GM21529 (cell line): ENCODE results near the gene ZNF438.

Experiments used
- ATAC-seq: cut with Tn5 transposase; IDR thresholded peaks from one replicate; pipeline ENCODE4 v1.9.1; 2021; ENCODE audit not compliant: unreplicated experiment

Gene ZNF438

DNA sequence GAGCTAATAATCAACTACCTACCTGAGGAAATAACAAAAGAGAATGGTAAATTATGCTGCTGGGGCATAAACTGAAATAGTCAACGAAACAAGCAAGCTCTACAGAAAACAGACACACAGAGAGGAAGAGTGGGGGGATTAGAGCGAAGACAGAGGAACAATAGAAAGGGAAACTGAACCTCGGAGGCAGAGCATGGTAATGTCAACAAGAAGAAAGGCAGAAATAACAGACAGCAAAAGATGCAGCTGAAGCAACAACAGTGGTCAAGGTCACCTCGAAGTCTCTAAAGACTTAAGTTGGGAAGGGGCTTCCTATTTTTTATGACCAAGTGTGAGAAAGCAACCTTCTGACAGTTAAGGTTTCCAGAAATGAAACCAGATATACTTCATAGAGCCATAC is 177.0 kb downstream of the ZNF438 start:
- ATAC-seq = no peak

GRCh38 chr10:30853066-30853465 is 178.6 kb downstream of the ZNF438 start:
- no peak for ATAC-seq

GRCh38 chr10:30850776-30851175 is 180.9 kb downstream of the ZNF438 start:
- no peak for ATAC-seq

DNA sequence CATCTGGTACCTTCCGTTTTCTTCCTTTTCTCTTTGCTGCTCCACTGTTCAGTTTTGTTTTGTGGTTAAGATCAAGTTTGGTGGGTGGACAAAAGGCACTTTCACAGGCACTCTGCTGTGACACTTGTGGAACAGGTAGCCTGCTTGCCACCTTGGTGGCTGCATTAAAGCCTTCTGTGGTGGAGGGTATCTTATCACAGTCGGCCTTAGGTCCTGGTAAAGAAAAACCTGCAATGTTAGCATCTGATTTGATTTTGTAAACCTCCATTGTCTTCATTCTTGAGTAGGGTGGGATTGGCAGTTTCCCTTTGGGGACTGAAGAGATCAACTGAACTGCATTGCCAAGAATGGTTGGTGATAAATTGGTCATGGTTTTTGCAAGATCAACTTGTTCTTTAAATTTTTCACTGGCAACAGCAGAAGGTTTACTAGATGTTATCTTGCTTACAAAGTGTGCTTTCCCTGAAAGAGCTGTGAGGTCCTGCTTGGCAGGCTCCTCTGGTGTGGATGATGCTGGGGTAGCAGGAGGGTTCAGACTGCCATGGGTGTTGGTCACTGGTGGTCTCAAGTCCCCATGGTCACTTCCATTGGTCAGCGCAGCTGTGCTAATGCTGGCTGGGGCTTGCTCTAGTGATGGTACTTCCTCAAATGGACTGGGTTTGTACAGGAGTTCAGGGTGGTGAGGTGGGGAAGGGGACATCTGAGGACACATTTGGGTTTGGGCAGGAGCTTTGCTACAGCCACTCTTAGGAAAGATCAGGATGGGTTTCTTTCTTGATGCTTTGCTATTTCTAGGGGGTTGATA is 182.2 kb downstream of the ZNF438 start:
- ATAC-seq = no peak

DNA sequence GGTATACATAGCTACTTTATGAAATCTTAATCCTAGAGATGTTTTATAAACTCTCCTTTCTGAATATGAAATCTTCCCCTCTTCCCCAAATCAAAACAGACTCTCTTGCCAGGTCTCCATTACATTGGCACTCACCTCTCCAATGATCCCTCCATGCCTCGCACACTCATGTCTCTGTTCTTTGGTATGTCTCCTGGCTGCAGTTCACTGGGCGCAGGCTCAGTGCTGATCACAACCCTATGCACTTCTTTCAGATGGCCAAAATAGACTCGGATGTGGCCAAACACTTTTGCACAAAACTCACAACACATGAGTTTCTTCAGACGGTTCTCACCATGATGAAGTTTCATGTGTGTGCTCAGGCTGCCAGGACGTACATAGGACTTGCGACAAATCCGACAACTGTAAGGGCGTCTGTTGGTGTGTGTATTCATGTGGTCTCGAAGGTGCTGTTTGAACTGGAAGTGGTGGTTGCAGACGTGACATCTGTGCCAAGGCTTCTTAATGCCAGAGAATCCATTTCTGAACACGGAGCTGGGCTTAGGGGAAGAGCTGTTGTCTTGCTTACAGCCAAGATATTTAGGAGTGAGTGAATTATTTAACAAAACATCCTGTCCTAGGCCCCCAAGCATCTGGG is 183.2 kb downstream of the ZNF438 start:
- no peak for ATAC-seq

- no peak for ATAC-seq
Measured at GRCh38 chr10:30847642-30848041, 184.0 kb downstream of the ZNF438 start.

DNA sequence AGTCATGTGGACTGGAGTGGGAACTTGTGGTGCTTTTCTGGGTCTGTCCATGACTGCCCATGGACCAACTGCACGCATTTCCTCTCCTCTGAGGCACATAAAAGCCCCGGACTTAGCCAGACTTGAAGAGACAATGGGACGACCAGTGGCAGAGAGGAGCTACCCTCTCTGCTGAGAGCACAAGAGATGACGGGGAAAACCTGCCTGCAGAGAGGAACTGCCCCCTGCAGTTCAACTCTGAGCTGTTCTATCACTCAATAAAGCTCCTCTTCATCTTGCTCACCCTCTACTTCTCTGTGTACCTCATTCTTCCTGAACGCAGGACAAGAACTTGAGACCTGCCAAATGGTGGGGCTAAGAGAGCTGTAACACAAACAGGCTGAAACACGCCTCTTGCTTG is 184.5 kb downstream of the ZNF438 start:
- ATAC-seq = no peak

DNA sequence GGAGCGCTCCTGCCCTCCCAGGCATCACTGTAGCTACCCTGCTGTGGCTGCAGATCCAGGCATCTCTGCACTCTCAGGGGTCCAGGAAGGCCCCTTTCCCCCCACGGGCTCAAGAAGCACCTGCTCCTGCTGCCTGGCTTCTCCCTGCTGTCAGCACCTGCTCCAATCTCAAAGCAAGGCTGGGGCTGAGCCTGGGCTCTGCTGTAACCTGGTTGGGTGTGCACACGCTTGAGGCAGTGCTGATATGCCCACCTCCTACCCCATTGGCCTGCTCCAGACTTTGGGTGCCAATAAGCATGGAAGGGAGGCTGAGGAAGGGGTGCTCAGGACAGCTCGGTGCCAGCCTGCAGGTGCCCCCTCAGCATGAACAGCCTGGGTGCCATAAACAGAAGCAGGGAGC is 185.0 kb downstream of the ZNF438 start:
- ATAC-seq = no peak

- no peak for ATAC-seq
Measured at GRCh38 chr10:30842894-30843293, 188.8 kb downstream of the ZNF438 start.

DNA sequence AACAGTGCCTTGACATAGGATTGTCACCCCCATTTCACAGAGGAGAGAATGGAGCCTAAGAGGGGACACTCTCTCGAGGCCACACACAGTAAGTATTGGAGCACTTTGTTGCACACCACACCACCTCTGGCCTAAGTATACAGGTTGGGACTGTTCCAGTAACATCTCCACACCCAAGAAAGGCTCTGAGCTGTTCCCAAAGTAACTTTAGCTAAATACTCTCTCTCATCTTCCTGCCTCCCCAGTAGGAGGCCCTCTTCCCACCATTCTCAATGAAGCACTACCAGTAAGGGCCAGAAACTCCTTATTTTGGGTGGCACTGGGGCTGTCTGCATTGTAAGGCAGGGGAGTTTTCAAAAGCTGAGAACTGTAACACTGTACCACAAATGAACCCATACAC is 189.5 kb downstream of the ZNF438 start:
- ATAC-seq = no peak

DNA sequence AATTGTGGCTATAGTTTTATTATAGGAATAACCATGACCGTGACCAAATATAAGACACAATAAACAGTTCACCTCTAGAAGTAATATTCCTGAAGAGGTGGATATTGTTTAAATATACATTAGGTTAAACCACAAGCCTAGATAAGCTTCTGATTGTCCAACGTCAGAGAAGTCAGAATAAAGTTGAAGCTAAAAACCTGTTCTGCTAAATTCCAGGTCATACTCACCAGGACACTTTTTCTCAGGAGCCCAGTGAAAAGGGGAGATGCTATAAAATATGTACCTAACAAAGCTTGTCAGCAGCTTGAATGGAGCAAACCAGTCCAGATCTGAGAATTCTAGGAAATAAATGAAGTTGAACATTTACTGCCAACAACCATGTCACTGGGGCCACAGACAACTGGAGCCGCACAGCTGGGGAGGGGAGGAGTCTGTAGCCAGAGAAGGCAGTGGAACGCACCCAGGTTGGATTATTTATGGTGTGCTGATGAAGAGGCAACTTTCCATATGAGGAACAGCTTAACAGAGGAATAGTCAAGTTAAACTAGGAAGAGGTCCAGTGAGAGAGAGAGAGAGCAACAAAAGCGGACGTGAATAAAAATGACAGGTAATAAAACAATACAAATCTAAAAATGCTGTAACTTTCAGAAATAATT is 191.1 kb downstream of the ZNF438 start:
- no peak for ATAC-seq

DNA sequence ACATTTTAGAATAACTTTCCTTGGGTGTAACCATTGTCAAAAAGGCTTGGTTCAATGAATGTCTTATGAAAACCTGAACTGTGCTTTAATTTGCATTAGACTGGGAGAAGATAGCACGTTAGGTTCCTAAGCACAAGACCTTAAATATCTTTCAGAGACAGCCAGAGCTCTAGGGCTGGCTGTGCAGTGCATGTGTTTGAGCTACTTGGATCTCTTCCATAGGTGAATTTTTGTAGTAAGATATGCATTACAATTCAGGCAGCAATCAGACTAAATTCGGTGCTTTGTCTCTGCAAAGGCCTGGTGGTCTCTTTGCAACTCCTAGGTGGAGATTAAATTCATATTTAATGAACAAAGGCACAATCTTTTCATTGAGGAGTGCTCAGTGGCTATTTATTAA is 192.0 kb downstream of the ZNF438 start:
- ATAC-seq = no peak

- ATAC-seq = no peak
Measured at GRCh38 chr10:30836406-30836805, 195.3 kb downstream of the ZNF438 start.

GRCh38 chr10:30835146-30835545 is 196.5 kb downstream of the ZNF438 start:
- ATAC-seq = no peak

DNA sequence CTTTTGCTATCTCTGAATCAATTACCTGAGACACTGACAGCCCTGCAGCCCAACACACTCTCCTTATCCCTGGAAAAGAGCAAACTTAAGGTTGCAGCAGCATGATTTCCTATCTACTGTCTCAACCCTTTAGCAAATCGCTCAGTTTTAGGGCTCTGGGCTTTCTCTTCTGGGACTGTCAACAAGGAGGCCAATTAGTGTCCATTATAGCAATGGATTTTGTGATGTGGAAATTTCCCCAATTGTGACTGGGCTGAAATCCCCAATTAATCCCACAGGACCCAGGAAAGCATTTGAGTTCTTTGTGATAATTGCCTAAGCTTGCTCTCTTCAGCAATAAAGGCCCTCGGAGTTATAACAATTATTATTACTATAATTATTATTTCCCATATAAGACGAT is 197.0 kb downstream of the ZNF438 start:
- no peak for ATAC-seq

- no peak for ATAC-seq
Measured at GRCh38 chr10:30834153-30834552, 197.5 kb downstream of the ZNF438 start.

- no peak for ATAC-seq
Measured at GRCh38 chr10:30833628-30833970, 198.1 kb downstream of the ZNF438 start.

GRCh38 chr10:30832749-30833627 is 198.7 kb downstream of the ZNF438 start:
- ATAC-seq = no peak

DNA sequence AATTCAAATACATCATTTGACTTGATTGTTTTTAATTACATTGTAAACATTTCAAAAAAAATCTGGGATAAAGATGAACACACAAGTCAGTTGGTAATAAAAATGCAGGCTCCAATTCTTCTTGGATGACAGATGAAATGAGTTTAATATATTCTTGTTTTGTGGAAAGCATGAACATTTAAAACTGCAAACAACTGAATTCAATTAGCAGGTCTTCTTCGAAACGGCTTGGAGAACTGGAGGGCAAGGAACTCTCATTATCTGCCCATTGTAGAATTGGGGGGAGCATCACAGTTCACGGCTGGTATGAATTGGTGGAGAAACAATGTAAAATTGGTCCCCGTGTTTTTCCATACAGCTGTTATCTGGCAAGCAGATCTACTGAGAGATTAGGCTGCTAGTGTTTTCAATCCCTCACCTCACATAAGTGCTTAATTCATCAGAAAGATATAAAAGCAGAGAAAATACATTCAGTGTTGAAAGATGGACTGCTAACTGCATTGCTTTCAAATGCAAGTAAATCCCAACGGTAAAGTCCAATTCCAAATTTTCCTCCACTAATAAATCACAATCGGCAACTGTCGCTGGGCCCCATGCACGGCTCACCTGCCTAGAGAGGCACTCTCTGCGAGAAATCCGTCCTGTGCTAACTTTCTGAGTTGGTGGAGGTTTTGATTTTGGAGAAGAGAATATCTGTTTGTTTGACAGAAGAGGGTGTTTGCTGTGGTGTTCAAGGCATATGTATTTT is 199.5 kb downstream of the ZNF438 start:
- no peak for ATAC-seq

GRCh38 chr10:30831426-30831825 is 200.2 kb downstream of the ZNF438 start:
- no peak for ATAC-seq
